Uterus (tissue), 4 donors: ENCODE measurements around the gene MLH1. TPM values are rescaled to one million over a fixed set of nuclear protein-coding genes. Genes with fewer than 3 reads are reported as not detected.
"Not testable (repeated sequence)": the region's sequence is repeated elsewhere in the genome, so short reads cannot be mapped to it uniquely, and the experiment has no call there.

Experiments
- DNase-seq, 2 donors: peaks; one replicate each; pipeline ENCODE4 v3.0.0-alpha.2; 2019 to 2020
- H3K27ac ChIP-seq, 2 donors: fragments of 200-600 bp; sonication (generic); 1 replicate in 1 of 2; 2 replicates in 1 of 2; pipeline ENCODE4 v1.5.1; 2016 to 2018
- H3K27me3 ChIP-seq, 2 donors: fragments of 200-600 bp; sonication (generic); one replicate each; pipeline ENCODE4 v1.5.1; 2018 to 2019; ENCODE audit warnings: control low read depth in 1 of 2
- H3K36me3 ChIP-seq, 2 donors: fragments of 200-600 bp; sonication (generic); one replicate each; pipeline ENCODE4 v1.5.1; 2019; ENCODE audit warnings: control low read depth in 1 of 2
- H3K4me1 ChIP-seq, 2 donors: fragments of 200-600 bp; sonication (generic); one replicate each; pipeline ENCODE4 v1.5.1; 2018 to 2019; ENCODE audit warnings: control low read depth in 1 of 2
- H3K4me3 ChIP-seq, 2 donors: fragments of 200-600 bp; sonication (generic); 1 replicate in 1 of 2; 2 replicates in 1 of 2; pipeline ENCODE4 v1.5.1; 2018 to 2019; ENCODE audit warnings: mild to moderate bottlenecking in 1 of 2
- H3K9me3 ChIP-seq, 2 donors: fragments of 200-600 bp; sonication (generic); one replicate each; pipeline ENCODE4 v1.5.1; 2019; ENCODE audit warnings: control low read depth in 1 of 2
- CTCF ChIP-seq, 4 experiments: fragments of 200-600 bp in 2 of 4; fragments of 450-650 bp in 2 of 4; sonication (generic) in 2 of 4; IDR thresholded peaks; one replicate each; pipeline ENCODE4 v1.5.1; 2016 to 2019; ENCODE audit warnings: antibody characterized with exemption in 4 of 4, mild to moderate bottlenecking in 2 of 4, moderate library complexity in 1 of 4
- POLR2A ChIP-seq, 2 donors: fragments of 450-650 bp; IDR thresholded peaks; one replicate each; pipeline ENCODE4 v1.6.1; 2016; ENCODE audit warnings: antibody characterized with exemption in 2 of 2, mild to moderate bottlenecking in 1 of 2, moderate library complexity in 1 of 2
- intact Hi-C: fragments of 100-400 bp; cut with DNase I; formaldehyde crosslinking; loops from one replicate; pipeline ENCODE4 v1.15.1; 2023; ENCODE audit warnings: low total_unique reads
- total RNA-seq, 4 donors: library from RNA; depleted of rRNA in 3 of 4; stranded (reverse); fragments of >200 nt in 3 of 4; gene quantifications; one replicate each; pipeline versions ENCODE4 v1.1.0 to v1.2.4, GENCODE V29; 2014 to 2023
- donor health status: DM: yes; HTN: yes; CAD: no.

The MLH1 gene
- total RNA-seq, 4 donors from 2014 or later, result 5.9 to 64.3 (median 24.4) TPM

GRCh38 chr3:36957862-36958686 lies 35.2 kb upstream of the MLH1 start:
- no peak for DNase-seq
- intact Hi-C loops, result no loop called here
- Histone ChIP-seq H3K4me1 (peaks cover 0 to 5% of the 10 kb centered on the region in 2 donors), H3K27ac (peak overlapping the region; percentile 50 to 57), H3K9me3 (no peaks in the 10 kb centered on the region), H3K36me3 (no peaks in the 10 kb centered on the region), H3K27me3 (no peaks in the 10 kb centered on the region), H3K4me3 (no peak overlapping the region)
- TF ChIP-seq POLR2A (IDR thresholded peaks at IDR 0.05), result no peak
- no peak for TF ChIP-seq CTCF (IDR thresholded peaks at IDR 0.05)

GRCh38 chr3:36959821-36960220 lies 33.5 kb upstream of the MLH1 start:
- DNase-seq, result no peak
- intact Hi-C loops, result no loop called here
- Histone ChIP-seq H3K4me1 (peaks cover 0 to 5% of the 10 kb centered on the region in 2 donors), H3K27ac (no peak overlapping the region), H3K36me3 (no peaks in the 10 kb centered on the region), H3K9me3 (no peaks in the 10 kb centered on the region), H3K4me3 (no peak overlapping the region), H3K27me3 (no peaks in the 10 kb centered on the region)
- TF ChIP-seq POLR2A (IDR thresholded peaks at IDR 0.05) (no peak), CTCF (IDR thresholded peaks at IDR 0.05) (no peak)

GRCh38 chr3:36960502-36960901 lies 32.8 kb upstream of the MLH1 start:
- H3K4me1 ChIP-seq, result peaks cover 0 to 5% of the 10 kb centered on the region in 2 donors
- intact Hi-C loops, result no loop called here
- no peak overlapping the region for H3K4me3 ChIP-seq
- H3K27me3 ChIP-seq, result no peaks in the 10 kb centered on the region
- TF ChIP-seq CTCF (IDR thresholded peaks at IDR 0.05) (no peak), POLR2A (IDR thresholded peaks at IDR 0.05) (no peak)
- no peaks in the 10 kb centered on the region for H3K9me3 ChIP-seq
- no peaks in the 10 kb centered on the region for H3K36me3 ChIP-seq
- no peak for DNase-seq
- H3K27ac ChIP-seq, result no peak overlapping the region

- DNase-seq, intact Hi-C loops, H3K4me1 ChIP-seq: not testable (repeated sequence)
Measured at GRCh38 chr3:36963008-36963407, 30.3 kb upstream of the MLH1 start.

GRCh38 chr3:36964331-36964730 lies 29.0 kb upstream of the MLH1 start:
- intact Hi-C loops, result no loop called here
- Histone ChIP-seq H3K27ac (no peak overlapping the region), H3K9me3 (no peaks in the 10 kb centered on the region), H3K4me3 (no peak overlapping the region), H3K4me1 (no peaks in the 10 kb centered on the region), H3K27me3 (no peaks in the 10 kb centered on the region), H3K36me3 (no peaks in the 10 kb centered on the region)
- no peak for DNase-seq
- TF ChIP-seq CTCF (IDR thresholded peaks at IDR 0.05), result no peak
- no peak for TF ChIP-seq POLR2A (IDR thresholded peaks at IDR 0.05)

More at GRCh38 chr3:36963008-36963407, 30.3 kb upstream of the MLH1 start:
- H3K36me3 ChIP-seq, H3K27me3 ChIP-seq, H3K9me3 ChIP-seq, H3K27ac ChIP-seq, H3K4me3 ChIP-seq: not testable (repeated sequence)
